ENCODE data around the gene DENND4B. TPM values are rescaled to one million over a fixed set of nuclear protein-coding genes. Genes with fewer than 3 reads are reported as not detected.

DENND4B gene
- total and polyA plus RNA-seq, 4 donors = 18.9 to 74.4 (median 39.1) TPM

- 100% methylated on average over 2 of the region's 2 CpGs for WGBS (ENCODE audit: insufficient coverage)
- Histone ChIP-seq H3K27me3 (ENCODE audit: control insufficient read depth, insufficient read depth, low read length) (no peaks in the 10 kb centered on the region), H3K27ac (ENCODE audit: low read depth, low read length) (no peak overlapping the region), H3K4me3 (ENCODE audit: low read depth, low read length) (no peak overlapping the region), H3K4me1 (ENCODE audit: control insufficient read depth, insufficient read depth, low read length) (peaks cover 14% of the 10 kb centered on the region), H3K9me3 (ENCODE audit: control insufficient read depth, insufficient read depth, low read length) (no peaks in the 10 kb centered on the region), H3K36me3 (ENCODE audit: control insufficient read depth, insufficient read depth, low read length) (peaks cover 75% of the 10 kb centered on the region)
- no peak for DNase-seq (ENCODE audit: low read depth in 4 of 6, low spot score in 6 of 6)
These were observed 5.3 kb upstream of the DENND4B start for GRCh38 chr1:153951801-153952200.

- Histone ChIP-seq H3K27me3 (ENCODE audit: control insufficient read depth, insufficient read depth, low read length) (no peaks in the 10 kb centered on the region), H3K36me3 (ENCODE audit: control insufficient read depth, insufficient read depth, low read length) (peaks cover 72% of the 10 kb centered on the region), H3K4me1 (ENCODE audit: control insufficient read depth, insufficient read depth, low read length) (peaks cover 10% of the 10 kb centered on the region), H3K4me3 (ENCODE audit: low read depth, low read length) (no peak overlapping the region), H3K27ac (ENCODE audit: low read depth, low read length) (no peak overlapping the region), H3K9me3 (ENCODE audit: control insufficient read depth, insufficient read depth, low read length) (no peaks in the 10 kb centered on the region)
- DNase-seq (ENCODE audit: low read depth in 4 of 6, low spot score in 6 of 6) = no peak
- 95% methylated on average over 11 of the region's 11 CpGs for WGBS (ENCODE audit: insufficient coverage)
These were observed 4.7 kb upstream of the DENND4B start for GRCh38 chr1:153951183-153951582.

- H3K4me1 ChIP-seq (ENCODE audit: control insufficient read depth, insufficient read depth, low read length) = peaks cover 20% of the 10 kb centered on the region
- no peaks in the 10 kb centered on the region for H3K27me3 ChIP-seq (ENCODE audit: control insufficient read depth, insufficient read depth, low read length)
- H3K9me3 ChIP-seq (ENCODE audit: control insufficient read depth, insufficient read depth, low read length) = no peaks in the 10 kb centered on the region
- H3K36me3 ChIP-seq (ENCODE audit: control insufficient read depth, insufficient read depth, low read length) = peaks cover 61% of the 10 kb centered on the region
- H3K4me3 ChIP-seq (ENCODE audit: low read depth, low read length) = peak overlapping the region; percentile 63
- under 1% methylated on average over 95 of the region's 95 CpGs for WGBS (ENCODE audit: insufficient coverage)
- DNase-seq (ENCODE audit: low read depth in 4 of 6, low spot score in 6 of 6) = peak in 2 of 6 donors; percentile 70 to 74
- peak overlapping the region; percentile 82 for H3K27ac ChIP-seq (ENCODE audit: low read depth, low read length)
These were observed 510 bp downstream of the DENND4B start for GRCh38 chr1:153945795-153946621.

- Histone ChIP-seq H3K27ac (ENCODE audit: low read depth, low read length) (peak overlapping the region; percentile 82), H3K4me1 (ENCODE audit: control insufficient read depth, insufficient read depth, low read length) (peaks cover 20% of the 10 kb centered on the region), H3K4me3 (ENCODE audit: low read depth, low read length) (peak overlapping the region; percentile 63), H3K36me3 (ENCODE audit: control insufficient read depth, insufficient read depth, low read length) (peaks cover 62% of the 10 kb centered on the region), H3K27me3 (ENCODE audit: control insufficient read depth, insufficient read depth, low read length) (no peaks in the 10 kb centered on the region), H3K9me3 (ENCODE audit: control insufficient read depth, insufficient read depth, low read length) (no peaks in the 10 kb centered on the region)
- 48% methylated on average over 11 of the region's 12 CpGs for WGBS (ENCODE audit: insufficient coverage)
- DNase-seq (ENCODE audit: low read depth in 4 of 6, low spot score in 6 of 6) = no peak
These were observed 1.3 kb downstream of the DENND4B start for GRCh38 chr1:153945131-153945794.

GRCh38 chr1:153944827-153945117 lies 1.7 kb downstream of the DENND4B start:
- Histone ChIP-seq H3K4me1 (ENCODE audit: control insufficient read depth, insufficient read depth, low read length) (peaks cover 20% of the 10 kb centered on the region), H3K36me3 (ENCODE audit: control insufficient read depth, insufficient read depth, low read length) (peaks cover 65% of the 10 kb centered on the region), H3K4me3 (ENCODE audit: low read depth, low read length) (peak overlapping the region; percentile 63), H3K27me3 (ENCODE audit: control insufficient read depth, insufficient read depth, low read length) (no peaks in the 10 kb centered on the region), H3K27ac (ENCODE audit: low read depth, low read length) (peak overlapping the region; percentile 82), H3K9me3 (ENCODE audit: control insufficient read depth, insufficient read depth, low read length) (no peaks in the 10 kb centered on the region)
- WGBS (ENCODE audit: insufficient coverage) = 85% methylated on average over 2 of the region's 3 CpGs
- no peak for DNase-seq (ENCODE audit: low read depth in 4 of 6, low spot score in 6 of 6)

GRCh38 chr1:153944005-153944826 lies 2.3 kb downstream of the DENND4B start:
- H3K9me3 ChIP-seq (ENCODE audit: control insufficient read depth, insufficient read depth, low read length) = no peaks in the 10 kb centered on the region
- H3K36me3 ChIP-seq (ENCODE audit: control insufficient read depth, insufficient read depth, low read length) = peaks cover 70% of the 10 kb centered on the region
- H3K27ac ChIP-seq (ENCODE audit: low read depth, low read length) = no peak overlapping the region
- no peak for DNase-seq (ENCODE audit: low read depth in 4 of 6, low spot score in 6 of 6)
- no peak overlapping the region for H3K4me3 ChIP-seq (ENCODE audit: low read depth, low read length)
- H3K4me1 ChIP-seq (ENCODE audit: control insufficient read depth, insufficient read depth, low read length) = peaks cover 20% of the 10 kb centered on the region
- WGBS (ENCODE audit: insufficient coverage) = 76% methylated on average over 7 of the region's 15 CpGs
- no peaks in the 10 kb centered on the region for H3K27me3 ChIP-seq (ENCODE audit: control insufficient read depth, insufficient read depth, low read length)

GRCh38 chr1:153942766-153943549 lies 3.6 kb downstream of the DENND4B start:
- Histone ChIP-seq H3K36me3 (ENCODE audit: control insufficient read depth, insufficient read depth, low read length) (peaks cover 67% of the 10 kb centered on the region), H3K27me3 (ENCODE audit: control insufficient read depth, insufficient read depth, low read length) (no peaks in the 10 kb centered on the region), H3K4me3 (ENCODE audit: low read depth, low read length) (no peak overlapping the region), H3K4me1 (ENCODE audit: control insufficient read depth, insufficient read depth, low read length) (peaks cover 20% of the 10 kb centered on the region), H3K9me3 (ENCODE audit: control insufficient read depth, insufficient read depth, low read length) (no peaks in the 10 kb centered on the region), H3K27ac (ENCODE audit: low read depth, low read length) (no peak overlapping the region)
- WGBS (ENCODE audit: insufficient coverage) = 100% methylated on average over 5 of the region's 11 CpGs
- no peak for DNase-seq (ENCODE audit: low read depth in 4 of 6, low spot score in 6 of 6)

GRCh38 chr1:153941826-153942725 lies 4.4 kb downstream of the DENND4B start:
- no peaks in the 10 kb centered on the region for H3K27me3 ChIP-seq (ENCODE audit: control insufficient read depth, insufficient read depth, low read length)
- H3K9me3 ChIP-seq (ENCODE audit: control insufficient read depth, insufficient read depth, low read length) = no peaks in the 10 kb centered on the region
- peaks cover 20% of the 10 kb centered on the region for H3K4me1 ChIP-seq (ENCODE audit: control insufficient read depth, insufficient read depth, low read length)
- no peak overlapping the region for H3K27ac ChIP-seq (ENCODE audit: low read depth, low read length)
- no peak for DNase-seq (ENCODE audit: low read depth in 4 of 6, low spot score in 6 of 6)
- H3K4me3 ChIP-seq (ENCODE audit: low read depth, low read length) = no peak overlapping the region
- WGBS (ENCODE audit: insufficient coverage) = 98% methylated on average over 34 of the region's 34 CpGs
- H3K36me3 ChIP-seq (ENCODE audit: control insufficient read depth, insufficient read depth, low read length) = peaks cover 68% of the 10 kb centered on the region
